Measurements from ENCODE around the gene NIPAL3.
"Not testable (repeated sequence)": the region's sequence is repeated elsewhere in the genome, so short reads cannot be mapped to it uniquely, and the experiment has no call there.

NIPAL3 gene

DNA sequence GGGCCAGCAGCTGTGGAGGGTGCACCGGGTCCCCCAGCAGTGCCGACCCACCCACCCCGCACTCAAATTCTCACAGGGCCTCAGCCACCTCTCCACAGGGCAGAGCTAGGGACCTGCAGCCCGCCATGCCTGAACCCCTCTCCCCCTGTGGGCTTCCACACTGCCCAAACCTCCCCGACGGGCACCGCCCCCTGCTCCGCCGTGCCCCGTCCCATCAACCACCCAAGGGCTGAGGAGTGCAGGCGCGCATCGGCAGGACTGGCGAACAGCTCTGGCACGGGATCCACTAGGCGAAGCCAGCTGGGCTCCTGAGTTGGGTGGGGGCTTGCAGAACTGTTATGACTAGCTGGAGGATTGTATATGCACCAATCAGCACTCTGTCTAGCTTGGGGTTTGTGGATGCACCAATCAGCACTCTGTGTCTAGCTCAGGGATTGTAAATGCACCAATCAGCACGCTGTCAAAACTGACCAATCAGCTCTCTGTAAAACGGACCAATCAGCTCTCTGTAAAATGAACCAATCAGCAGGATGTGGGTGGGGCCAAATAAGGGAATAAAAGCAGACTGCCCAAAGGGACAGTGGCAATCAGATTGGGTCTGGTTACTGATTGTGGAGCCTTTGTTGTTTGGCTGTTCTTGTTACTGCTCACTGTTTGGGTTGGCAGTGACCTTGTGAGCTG, 74.6 kb downstream of the NIPAL3 start:
- DNase-seq (ENCODE audit: low read depth): no peak

DNA sequence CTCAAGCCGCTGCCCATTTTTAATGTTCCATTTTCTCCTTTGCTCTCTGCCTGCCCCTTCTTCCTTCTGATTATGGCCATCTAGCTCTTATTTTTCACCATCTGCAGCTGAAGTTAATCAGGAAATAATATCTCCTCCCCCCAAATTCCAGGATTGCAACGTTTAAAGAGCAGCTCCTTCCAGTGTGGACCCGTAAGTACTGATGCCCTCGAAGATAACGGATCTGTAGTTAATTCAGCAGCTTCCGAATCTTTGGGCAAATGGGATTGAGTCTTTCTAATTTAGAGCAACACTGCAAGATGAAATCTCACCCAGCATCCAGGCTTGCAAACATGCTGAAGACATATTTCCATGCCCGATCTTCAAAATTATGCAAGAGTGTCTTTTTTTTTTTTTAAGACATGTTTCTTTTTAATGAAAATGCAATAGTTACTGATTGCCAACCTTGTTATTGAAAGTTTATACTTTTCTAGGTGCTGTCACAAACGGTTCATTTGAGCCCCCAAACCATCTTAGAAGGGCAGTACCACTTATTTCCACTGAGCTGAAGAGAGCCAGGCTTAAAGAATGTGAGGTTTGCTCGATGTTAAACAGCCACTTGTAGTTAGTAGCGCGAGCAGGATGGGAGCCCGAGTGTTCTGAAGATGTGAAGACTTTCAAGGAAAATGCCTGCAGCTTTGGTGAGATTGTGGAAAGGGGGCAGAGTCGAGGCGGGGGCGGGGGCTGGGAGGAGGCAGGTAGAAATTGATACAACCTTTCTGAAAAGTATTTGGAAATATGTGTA, 76.2 kb downstream of the NIPAL3 start:
- no peak for DNase-seq (ENCODE audit: low read depth)

DNA sequence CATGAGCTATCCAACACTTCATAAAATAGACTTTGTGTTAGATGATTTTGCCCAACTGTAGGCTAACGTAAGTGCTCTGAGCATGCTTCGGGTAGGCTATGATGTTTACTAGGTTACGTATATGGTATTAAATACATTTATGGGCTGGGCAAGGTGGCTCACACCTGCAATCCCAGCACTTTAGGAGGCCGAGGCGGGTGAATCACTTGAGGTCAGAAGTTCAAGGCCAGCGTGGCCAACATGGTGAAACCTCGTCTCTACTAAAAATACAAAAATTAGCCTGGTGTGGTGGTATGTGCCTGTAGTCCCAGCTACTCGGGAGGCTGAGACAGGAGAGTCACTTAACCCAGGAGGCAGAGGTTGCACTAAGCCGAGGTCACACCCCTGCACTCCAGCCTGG, 77.3 kb downstream of the NIPAL3 start:
- not testable (repeated sequence) for DNase-seq (ENCODE audit: low read depth)

- no peak for DNase-seq (ENCODE audit: low read depth)
Measured at GRCh38 chr1:24493785-24494184, 78.2 kb downstream of the NIPAL3 start.

DNA sequence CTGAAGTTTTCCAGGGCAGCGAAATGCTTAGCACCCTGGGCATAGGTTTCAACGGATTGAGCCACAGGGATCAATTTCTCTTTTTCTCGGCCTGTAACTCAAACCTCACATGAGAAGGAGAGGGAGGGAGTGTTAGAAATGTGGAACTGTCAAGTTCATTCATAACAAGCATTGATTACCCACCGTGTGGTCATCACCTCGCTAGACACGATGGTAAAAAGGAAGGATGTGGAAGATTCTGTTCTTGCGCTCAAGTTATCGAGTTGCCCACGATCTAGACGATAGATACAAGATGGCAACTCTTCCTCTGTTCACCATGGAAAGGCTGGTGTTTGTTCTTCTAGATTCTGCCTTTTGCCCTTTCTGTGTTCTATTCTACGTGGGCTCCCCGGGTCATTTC, 83.0 kb downstream of the NIPAL3 start:
- no peak for DNase-seq (ENCODE audit: low read depth)

DNA sequence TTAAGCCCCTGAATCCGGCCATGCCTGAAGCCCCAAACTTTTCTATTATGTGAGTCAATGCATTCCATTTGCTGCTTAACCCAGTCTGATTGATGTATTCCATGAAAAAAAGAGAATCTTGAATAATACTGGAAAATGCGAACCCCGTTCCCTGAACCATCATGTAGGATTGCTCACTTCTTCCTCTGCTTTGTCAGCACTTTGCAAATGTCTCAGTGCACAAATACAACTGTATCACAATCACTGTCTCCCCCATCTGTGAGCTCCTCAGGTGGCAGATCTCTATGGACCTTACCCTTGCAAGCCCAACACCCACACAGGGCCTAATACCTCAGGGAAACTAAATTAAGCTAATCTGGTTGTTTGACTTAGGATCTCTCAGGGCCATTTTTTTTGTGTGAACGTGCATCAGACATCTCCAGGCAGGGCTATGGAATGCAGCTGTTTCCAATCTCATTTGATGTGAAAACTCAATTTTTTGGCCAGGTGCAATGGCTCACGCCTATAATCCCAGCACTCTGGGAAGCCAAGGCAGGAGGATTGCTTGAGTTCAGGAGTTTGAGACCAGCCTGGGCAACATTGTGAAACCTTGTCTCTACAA, 84.9 kb downstream of the NIPAL3 start:
- DNase-seq (ENCODE audit: low read depth): no peak

- DNase-seq (ENCODE audit: low read depth): no peak
Measured at GRCh38 chr1:24501371-24502064, 85.9 kb downstream of the NIPAL3 start.

DNA sequence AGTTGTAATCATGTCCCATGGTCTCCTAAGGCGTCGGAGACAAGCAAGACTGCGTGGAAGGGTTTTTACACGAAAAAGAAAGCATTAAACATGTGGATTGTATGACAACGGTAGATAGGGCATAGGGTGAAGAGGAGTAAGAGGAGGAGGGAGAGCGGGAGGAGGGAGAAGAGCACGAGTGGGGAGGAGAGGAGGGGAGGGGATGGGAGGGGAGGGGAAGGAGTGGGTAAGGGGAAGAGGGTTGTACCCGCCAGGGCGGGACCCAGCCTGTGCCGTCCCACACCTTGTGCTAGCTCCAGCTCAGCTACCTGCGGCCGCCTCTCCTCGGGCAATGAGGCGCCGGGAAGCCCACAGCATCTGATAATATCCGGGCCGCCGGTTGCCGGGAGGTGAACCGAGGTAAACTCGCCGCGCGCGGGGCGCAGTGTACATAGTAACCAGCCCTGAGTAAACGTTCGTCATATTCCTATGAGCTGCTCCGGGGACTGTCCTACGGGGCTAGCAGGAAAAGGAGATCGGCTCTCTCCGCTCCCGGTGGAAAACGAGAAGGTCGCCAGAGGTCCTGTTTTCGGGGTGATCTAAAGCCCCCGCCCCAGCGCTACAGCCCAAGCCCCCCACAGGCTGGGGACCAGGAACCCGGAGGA, 86.6 kb downstream of the NIPAL3 start:
- no peak for DNase-seq (ENCODE audit: low read depth)

- DNase-seq (ENCODE audit: low read depth): no peak
Measured at GRCh38 chr1:24502709-24503058, 87.1 kb downstream of the NIPAL3 start, which contains the start of gene RCAN3. TSS of gene RCAN3 (plus strand) at chr1:24502836. CDS start at chr1:24514373, 11,537 bp downstream.

- DNase-seq (ENCODE audit: low read depth): no peak
Measured at GRCh38 chr1:24503059-24503751, 87.6 kb downstream of the NIPAL3 start.

DNA sequence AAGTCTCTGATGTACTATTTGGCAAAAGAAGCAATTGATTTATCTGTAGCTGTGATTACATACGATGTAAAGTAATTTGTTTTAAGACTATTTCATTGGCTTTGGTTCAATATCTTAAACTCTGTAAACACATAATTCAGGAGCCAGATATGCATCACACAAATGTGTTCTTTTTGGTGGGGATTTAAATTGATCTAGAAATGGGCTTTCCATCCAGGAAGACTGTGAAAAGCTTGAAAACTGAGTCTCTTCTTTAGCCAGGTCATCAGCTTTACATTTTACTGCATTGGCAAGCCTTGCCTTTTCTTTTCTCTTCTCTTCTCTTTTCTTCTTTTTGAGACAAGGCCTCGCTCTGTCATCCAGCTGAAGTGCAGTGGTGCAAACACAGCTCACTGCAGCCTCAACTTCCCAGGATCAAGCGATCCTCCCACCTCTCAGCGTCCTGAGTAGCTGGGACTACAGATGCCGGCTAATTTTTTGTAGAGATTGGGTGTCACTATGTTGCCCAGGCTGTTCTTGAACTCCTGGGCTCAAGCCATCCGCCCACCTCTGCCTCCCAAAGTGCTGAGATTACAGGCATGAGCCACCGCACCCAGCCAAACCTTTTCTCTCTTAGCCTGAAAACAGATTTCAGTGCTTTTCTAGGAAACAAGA, 88.4 kb downstream of the NIPAL3 start:
- no peak for DNase-seq (ENCODE audit: low read depth)

- no peak for DNase-seq (ENCODE audit: low read depth)
Measured at GRCh38 chr1:24504560-24504959, 89.0 kb downstream of the NIPAL3 start.

GRCh38 chr1:24505816-24506215, 90.2 kb downstream of the NIPAL3 start:
- no peak for DNase-seq (ENCODE audit: low read depth)

- no peak for DNase-seq (ENCODE audit: low read depth)
Measured at GRCh38 chr1:24506691-24507381, 91.2 kb downstream of the NIPAL3 start.

GRCh38 chr1:24507405-24507804, 91.8 kb downstream of the NIPAL3 start:
- DNase-seq (ENCODE audit: low read depth): no peak

GRCh38 chr1:24508911-24509310, 93.3 kb downstream of the NIPAL3 start:
- no peak for DNase-seq (ENCODE audit: low read depth)

GRCh38 chr1:24513706-24514105, 98.1 kb downstream of the NIPAL3 start:
- DNase-seq (ENCODE audit: low read depth): no peak

- DNase-seq (ENCODE audit: low read depth): no peak
Measured at GRCh38 chr1:24514946-24515345, 99.3 kb downstream of the NIPAL3 start.

DNA sequence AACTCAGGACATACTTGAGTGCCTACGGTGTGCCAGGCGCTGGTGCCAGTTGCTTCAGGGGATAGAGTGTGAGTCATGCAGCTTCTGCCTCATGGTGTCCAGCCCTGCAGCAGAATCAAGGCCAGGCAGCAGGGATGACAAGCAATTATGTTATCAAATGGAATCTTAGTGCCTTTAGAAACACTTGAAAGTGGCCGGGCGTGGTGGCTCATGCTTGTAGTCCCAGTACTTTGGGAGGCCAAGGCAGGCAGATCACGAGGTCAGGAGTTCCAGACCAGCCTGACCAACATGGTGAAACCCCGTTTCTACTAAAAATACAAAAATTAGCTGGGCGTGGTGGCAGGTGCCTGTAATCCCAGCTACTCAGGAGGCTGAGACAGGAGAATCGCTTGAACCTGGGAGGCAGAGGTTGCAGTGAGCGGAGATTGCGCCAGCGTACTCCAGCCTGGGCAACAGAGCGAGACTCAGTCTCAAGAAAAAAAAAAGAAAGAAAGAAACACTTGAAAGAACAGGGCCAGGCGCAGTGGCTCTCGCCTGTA, 100.1 kb downstream of the NIPAL3 start:
- not testable (repeated sequence) for DNase-seq (ENCODE audit: low read depth)

DNA sequence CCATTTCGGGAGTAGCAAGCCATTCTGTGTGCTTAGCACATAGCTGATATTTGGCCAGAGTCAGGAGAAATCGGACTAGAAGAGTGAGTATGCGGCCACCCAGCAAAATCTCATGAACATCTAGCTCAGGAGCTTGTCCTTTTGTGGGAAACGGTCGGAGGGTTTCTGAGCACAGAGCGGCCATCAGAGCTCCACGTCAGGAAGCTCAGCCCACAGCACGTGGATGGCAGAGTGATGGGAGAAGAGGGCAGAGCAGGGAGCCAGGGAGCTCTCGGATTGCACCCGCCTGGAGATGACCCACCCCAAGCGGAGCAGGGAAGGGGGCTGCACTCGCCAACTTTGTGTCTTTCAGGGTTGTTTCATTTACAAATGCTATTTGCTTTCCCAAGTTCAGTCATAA, 100.9 kb downstream of the NIPAL3 start:
- DNase-seq (ENCODE audit: low read depth): no peak
